Neuronal stem cell (in vitro differentiated cells): ENCODE results near the gene EXPH5.

Source experiments
- DNase-seq: peaks from one replicate; pipeline ENCODE4 v3.0.0-alpha.2; 2013; ENCODE audit warnings: low spot score
- H2AFZ ChIP-seq: one replicate; pipeline ENCODE4 v1.6.1; 2013; ENCODE audit warnings: mild to moderate bottlenecking, low read length, inconsistent platforms
- H2AK5ac ChIP-seq: 2 replicates; pipeline ENCODE4 v1.6.1; 2013; ENCODE audit warnings: low read depth, mild to moderate bottlenecking, inconsistent platforms, low read length, moderate library complexity, mixed read lengths
- H2BK120ac ChIP-seq: 2 replicates; pipeline ENCODE4 v1.6.1; 2013; ENCODE audit warnings: low read depth, mild to moderate bottlenecking, inconsistent platforms, low read length, moderate library complexity, mixed read lengths
- H2BK12ac ChIP-seq: one replicate; pipeline ENCODE4 v1.6.1; 2013; ENCODE audit warnings: low read length, inconsistent platforms
- H2BK15ac ChIP-seq: 2 replicates; pipeline ENCODE4 v1.6.1; 2013; ENCODE audit warnings: mild to moderate bottlenecking, low read length, inconsistent platforms, mixed read lengths
- H2BK5ac ChIP-seq: one replicate; pipeline ENCODE4 v1.6.1; 2013; ENCODE audit warnings: inconsistent platforms, mild to moderate bottlenecking, low read length, moderate library complexity
- H3K14ac ChIP-seq: one replicate; pipeline ENCODE4 v1.6.1; 2013; ENCODE audit warnings: low read length, inconsistent platforms
- H3K18ac ChIP-seq: 2 replicates; pipeline ENCODE4 v1.6.1; 2013; ENCODE audit warnings: low read length, inconsistent platforms
- H3K23ac ChIP-seq: 2 replicates; pipeline ENCODE4 v1.6.1; 2013; ENCODE audit warnings: low read depth, mild to moderate bottlenecking, mixed read lengths, low read length, inconsistent platforms; ENCODE audit not compliant: poor library complexity
- H3K27ac ChIP-seq: replicated peaks from 3 replicates; pipeline ENCODE4 v1.5.1; 2013; ENCODE audit warnings: low read length, inconsistent platforms
- H3K27me3 ChIP-seq, 3 experiments: 2 replicates each; pipeline ENCODE4 v1.6.1; 2013; ENCODE audit warnings: low read length in 3 of 3, mild to moderate bottlenecking in 2 of 3, inconsistent platforms in 1 of 3, low read depth in 1 of 3, mixed read lengths in 1 of 3, moderate library complexity in 1 of 3; ENCODE audit not compliant: control insufficient read depth in 3 of 3, insufficient read depth in 3 of 3
- H3K36me3 ChIP-seq, 2 donors: replicated peaks in 1 of 2; 2 replicates each; pipeline ENCODE4 v1.6.1; 2013; ENCODE audit warnings: low read length in 2 of 2; ENCODE audit not compliant: control insufficient read depth in 2 of 2, insufficient read depth in 2 of 2
- H3K4ac ChIP-seq: 2 replicates; pipeline ENCODE4 v1.6.1; 2013; ENCODE audit warnings: inconsistent platforms, mild to moderate bottlenecking, low read length, moderate library complexity
- H3K4me1 ChIP-seq, 2 donors: 1 replicate in 1 of 2; 2 replicates in 1 of 2; pipeline ENCODE4 v1.6.1; 2013; ENCODE audit warnings: low read length in 2 of 2, low read depth in 1 of 2; ENCODE audit not compliant: control insufficient read depth in 2 of 2, insufficient read depth in 1 of 2
- H3K4me2 ChIP-seq: one replicate; pipeline ENCODE4 v1.6.1; 2013; ENCODE audit warnings: mild to moderate bottlenecking, low read length, inconsistent platforms; ENCODE audit not compliant: insufficient read depth, poor library complexity, severe bottlenecking
- H3K4me3 ChIP-seq, 2 donors: 2 replicates each; pipeline ENCODE4 v1.5.1; 2013; ENCODE audit warnings: low read length in 2 of 2, mild to moderate bottlenecking in 2 of 2, inconsistent platforms in 1 of 2, moderate library complexity in 1 of 2
- H3K79me1 ChIP-seq: one replicate; pipeline ENCODE4 v1.6.1; 2013; ENCODE audit warnings: low read depth, mild to moderate bottlenecking, inconsistent platforms, low read length, moderate library complexity
- H3K9ac ChIP-seq: one replicate; pipeline ENCODE4 v1.6.1; 2013; ENCODE audit warnings: mild to moderate bottlenecking, low read depth, low read length, inconsistent platforms; ENCODE audit not compliant: poor library complexity
- H3K9me3 ChIP-seq, 2 donors: replicated peaks in 1 of 2; 2 replicates each; pipeline versions ENCODE3 to v1.6.1; 2013; ENCODE audit warnings: low read length in 2 of 2, mild to moderate bottlenecking in 2 of 2, inconsistent platforms in 1 of 2, low read depth in 1 of 2, mixed read lengths in 1 of 2, moderate library complexity in 1 of 2; ENCODE audit not compliant: control insufficient read depth in 2 of 2, insufficient read depth in 1 of 2
- H4K8ac ChIP-seq: one replicate; pipeline ENCODE4 v1.6.1; 2013; ENCODE audit warnings: low read depth, mild to moderate bottlenecking, inconsistent platforms, low read length, moderate library complexity
- H4K91ac ChIP-seq: one replicate; pipeline ENCODE4 v1.6.1; 2013; ENCODE audit warnings: low read length, low read depth, mild to moderate bottlenecking, inconsistent platforms; ENCODE audit not compliant: poor library complexity
- WGBS, 2 donors: extraction: QIAGEN DNeasy Blood & Tissue Kit; methylation state at CpG; one replicate each; pipeline ENCODE4 v1.1.7; 2013; ENCODE audit warnings: missing lambda C conversion rate in 2 of 2, mixed read lengths in 1 of 2; ENCODE audit not compliant: insufficient read length in 2 of 2, insufficient replicate concordance in 1 of 2; ENCODE audit errors: extremely low coverage in 2 of 2; 5-methylcytosine and 5-hydroxymethylcytosine counted together

The EXPH5 gene

GRCh38 chr11:108508653-108509593, 84.6 kb downstream of the EXPH5 start:
- H3K18ac ChIP-seq, result no peak overlapping the region
- no CpG with 5 or more reads among the region's 3 CpGs for WGBS, 2 donors
- H3K9ac ChIP-seq, result no peak overlapping the region
- H2BK12ac ChIP-seq, result no peak overlapping the region
- no peak overlapping the region for H4K91ac ChIP-seq
- DNase-seq, result no peak
- H4K8ac ChIP-seq, result no peak overlapping the region
- H3K27me3 ChIP-seq, result no peaks in the 10 kb centered on the region
- H2AK5ac ChIP-seq, result no peak overlapping the region
- H2BK120ac ChIP-seq, result no peak overlapping the region
- H3K14ac ChIP-seq, result no peak overlapping the region
- H3K23ac ChIP-seq, result no peak overlapping the region
- H2BK5ac ChIP-seq, result no peak overlapping the region
- H3K79me1 ChIP-seq, result no peaks in the 10 kb centered on the region
- H3K4me2 ChIP-seq, result no peak overlapping the region
- H3K4ac ChIP-seq, result no peak overlapping the region
- H2BK15ac ChIP-seq, result no peak overlapping the region
- H3K9me3 ChIP-seq, result peaks cover 0 to 3% of the 10 kb centered on the region in 2 donors
- H3K4me1 ChIP-seq, result no peaks in the 10 kb centered on the region
- H2AFZ ChIP-seq, result no peak overlapping the region
- no peak overlapping the region for H3K27ac ChIP-seq
- H3K4me3 ChIP-seq, result no peak overlapping the region
- H3K36me3 ChIP-seq, result no peaks in the 10 kb centered on the region

- Histone ChIP-seq H2AFZ (no peak overlapping the region), H2BK12ac (no peak overlapping the region), H3K4me3 (no peak overlapping the region), H2BK5ac (no peak overlapping the region), H3K27me3 (no peaks in the 10 kb centered on the region), H3K79me1 (no peaks in the 10 kb centered on the region), H2BK15ac (no peak overlapping the region), H3K14ac (no peak overlapping the region), H3K27ac (no peak overlapping the region), H2BK120ac (no peak overlapping the region), H3K9ac (no peak overlapping the region), H3K18ac (no peak overlapping the region), H3K36me3 (no peaks in the 10 kb centered on the region), H2AK5ac (no peak overlapping the region), H3K4me2 (no peak overlapping the region), H4K91ac (no peak overlapping the region), H3K4me1 (peaks cover 5 to 6% of the 10 kb centered on the region in 2 donors), H3K9me3 (no peaks in the 10 kb centered on the region), H3K23ac (no peak overlapping the region), H3K4ac (no peak overlapping the region), H4K8ac (no peak overlapping the region)
- no CpG with 5 or more reads among the region's 5 CpGs for WGBS, 2 donors
- no peak for DNase-seq
Observed at GRCh38 chr11:108501396-108501795, 92.2 kb downstream of the EXPH5 start.

DNA sequence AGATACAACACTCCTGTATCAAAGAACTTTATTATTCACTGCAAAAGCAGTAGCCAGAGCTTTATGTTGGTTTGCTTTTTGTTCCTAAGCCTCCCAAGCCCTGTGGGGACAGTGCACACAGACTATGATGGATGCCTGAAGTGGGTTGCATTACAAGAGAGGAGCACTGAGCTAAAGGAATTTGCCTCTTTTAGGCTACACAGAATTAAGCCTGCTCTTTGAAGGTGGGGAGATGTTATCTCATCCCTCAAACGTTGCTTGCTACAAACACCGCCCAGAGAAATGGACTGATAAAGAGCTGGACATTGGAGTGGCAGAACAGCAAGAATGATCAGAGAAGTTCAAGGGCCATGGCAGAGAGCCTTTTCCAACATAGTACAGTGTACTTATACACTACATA, 92.8 kb downstream of the EXPH5 start:
- H3K27ac ChIP-seq, result no peak overlapping the region
- no peak for DNase-seq
- no peak overlapping the region for H2AFZ ChIP-seq
- H3K9me3 ChIP-seq, result no peaks in the 10 kb centered on the region
- no peak overlapping the region for H3K18ac ChIP-seq
- peaks cover 5 to 6% of the 10 kb centered on the region in 2 donors for H3K4me1 ChIP-seq
- H3K9ac ChIP-seq, result no peak overlapping the region
- no peak overlapping the region for H3K4me2 ChIP-seq
- H2BK15ac ChIP-seq, result no peak overlapping the region
- H4K8ac ChIP-seq, result no peak overlapping the region
- no peak overlapping the region for H4K91ac ChIP-seq
- H2AK5ac ChIP-seq, result no peak overlapping the region
- no peak overlapping the region for H3K4ac ChIP-seq
- no peaks in the 10 kb centered on the region for H3K79me1 ChIP-seq
- H2BK5ac ChIP-seq, result no peak overlapping the region
- H3K36me3 ChIP-seq, result no peaks in the 10 kb centered on the region
- no peak overlapping the region for H2BK12ac ChIP-seq
- no peaks in the 10 kb centered on the region for H3K27me3 ChIP-seq
- no peak overlapping the region for H3K23ac ChIP-seq
- no CpG with 5 or more reads among the region's 2 CpGs for WGBS, 2 donors
- H3K14ac ChIP-seq, result no peak overlapping the region
- no peak overlapping the region for H2BK120ac ChIP-seq
- H3K4me3 ChIP-seq, result no peak overlapping the region

DNA sequence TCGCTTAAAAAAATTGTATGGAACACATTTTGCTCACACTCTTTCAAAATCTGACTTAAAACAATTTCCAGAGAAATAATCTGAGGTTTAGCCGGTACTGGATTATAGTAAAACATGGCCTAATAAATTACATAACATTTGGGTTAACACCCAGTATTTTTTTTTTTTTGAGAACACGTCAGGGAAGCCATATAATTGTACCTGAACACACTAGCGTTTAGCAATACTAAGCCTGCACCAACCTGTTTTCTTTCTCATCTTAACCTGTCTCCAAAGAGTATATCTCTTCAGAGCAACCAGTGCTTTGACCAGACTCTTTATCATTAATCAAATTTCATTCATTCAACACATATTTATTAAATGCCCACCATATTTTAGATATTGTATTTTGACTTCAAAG, 93.4 kb downstream of the EXPH5 start:
- no peak overlapping the region for H3K23ac ChIP-seq
- DNase-seq, result no peak
- no peak overlapping the region for H2BK120ac ChIP-seq
- H4K8ac ChIP-seq, result no peak overlapping the region
- no peak overlapping the region for H2BK5ac ChIP-seq
- no peak overlapping the region for H3K9ac ChIP-seq
- H3K36me3 ChIP-seq, result no peaks in the 10 kb centered on the region
- H3K79me1 ChIP-seq, result no peaks in the 10 kb centered on the region
- no peak overlapping the region for H3K4ac ChIP-seq
- no CpG with 5 or more reads among the region's 4 CpGs for WGBS, 2 donors
- peaks cover 5 to 6% of the 10 kb centered on the region in 2 donors for H3K4me1 ChIP-seq
- H2AFZ ChIP-seq, result no peak overlapping the region
- H2BK15ac ChIP-seq, result no peak overlapping the region
- no peaks in the 10 kb centered on the region for H3K9me3 ChIP-seq
- H3K4me3 ChIP-seq, result no peak overlapping the region
- no peak overlapping the region for H2BK12ac ChIP-seq
- H3K27me3 ChIP-seq, result no peaks in the 10 kb centered on the region
- no peak overlapping the region for H3K27ac ChIP-seq
- H3K14ac ChIP-seq, result no peak overlapping the region
- no peak overlapping the region for H3K18ac ChIP-seq
- no peak overlapping the region for H2AK5ac ChIP-seq
- no peak overlapping the region for H4K91ac ChIP-seq
- no peak overlapping the region for H3K4me2 ChIP-seq
